ENCODE results near the gene PPARGC1A.

PPARGC1A gene

GRCh38 chr4:23828779-23829178, 61.1 kb downstream of the PPARGC1A start:
- no peak overlapping the region for H3K27ac ChIP-seq (ENCODE audit: low read length)

GRCh38 chr4:23828020-23828715, 61.7 kb downstream of the PPARGC1A start:
- Histone ChIP-seq H3K27me3 (ENCODE audit: low read depth, low read length) (no peaks in the 10 kb centered on the region), H3K9me3 (ENCODE audit: control insufficient read depth in 1 of 2, low read length in 2 of 2) (no peaks in the 10 kb centered on the region), H3K36me3 (ENCODE audit: control insufficient read depth in 1 of 2, insufficient read depth in 2 of 2, low read length in 2 of 2) (peaks cover 0 to 4% of the 10 kb centered on the region in 2 donors), H3K27ac (ENCODE audit: low read length) (no peak overlapping the region), H3K4me1 (ENCODE audit: control insufficient read depth in 1 of 2, insufficient read depth in 2 of 2, low read length in 2 of 2) (no peaks in the 10 kb centered on the region), H3K4me3 (ENCODE audit: low read depth in 1 of 2, low read length in 2 of 2) (no peak overlapping the region)

More at GRCh38 chr4:23828779-23829178, 61.1 kb downstream of the PPARGC1A start:
- no peak overlapping the region for H3K4me3 ChIP-seq (ENCODE audit: low read depth in 1 of 2, low read length in 2 of 2)
- H3K9me3 ChIP-seq (ENCODE audit: control insufficient read depth in 1 of 2, low read length in 2 of 2): no peaks in the 10 kb centered on the region
- peaks cover 0 to 4% of the 10 kb centered on the region in 2 donors for H3K36me3 ChIP-seq (ENCODE audit: control insufficient read depth in 1 of 2, insufficient read depth in 2 of 2, low read length in 2 of 2)
- no peaks in the 10 kb centered on the region for H3K27me3 ChIP-seq (ENCODE audit: low read depth, low read length)
- no peaks in the 10 kb centered on the region for H3K4me1 ChIP-seq (ENCODE audit: control insufficient read depth in 1 of 2, insufficient read depth in 2 of 2, low read length in 2 of 2)

- H3K27ac ChIP-seq (ENCODE audit: low read length): no peak overlapping the region
- H3K9me3 ChIP-seq (ENCODE audit: control insufficient read depth in 1 of 2, low read length in 2 of 2): no peaks in the 10 kb centered on the region
- H3K36me3 ChIP-seq (ENCODE audit: control insufficient read depth in 1 of 2, insufficient read depth in 2 of 2, low read length in 2 of 2): no peaks in the 10 kb centered on the region
- H3K4me1 ChIP-seq (ENCODE audit: control insufficient read depth in 1 of 2, insufficient read depth in 2 of 2, low read length in 2 of 2): peaks cover 0 to 12% of the 10 kb centered on the region in 2 donors
- H3K27me3 ChIP-seq (ENCODE audit: low read depth, low read length): no peaks in the 10 kb centered on the region
- no peak overlapping the region for H3K4me3 ChIP-seq (ENCODE audit: low read depth in 1 of 2, low read length in 2 of 2)
These were observed 67.7 kb downstream of the PPARGC1A start for GRCh38 chr4:23822181-23822580.

- Histone ChIP-seq H3K4me3 (ENCODE audit: low read depth in 1 of 2, low read length in 2 of 2) (no peak overlapping the region), H3K27ac (ENCODE audit: low read length) (peak overlapping the region; percentile 8), H3K36me3 (ENCODE audit: control insufficient read depth in 1 of 2, insufficient read depth in 2 of 2, low read length in 2 of 2) (peaks cover 0 to 3% of the 10 kb centered on the region in 2 donors), H3K9me3 (ENCODE audit: control insufficient read depth in 1 of 2, low read length in 2 of 2) (no peaks in the 10 kb centered on the region), H3K4me1 (ENCODE audit: control insufficient read depth in 1 of 2, insufficient read depth in 2 of 2, low read length in 2 of 2) (peaks cover 0 to 12% of the 10 kb centered on the region in 2 donors), H3K27me3 (ENCODE audit: low read depth, low read length) (no peaks in the 10 kb centered on the region)
These were observed 70.8 kb downstream of the PPARGC1A start for GRCh38 chr4:23819041-23819511.

GRCh38 chr4:23818097-23818885, 71.6 kb downstream of the PPARGC1A start:
- H3K4me1 ChIP-seq (ENCODE audit: control insufficient read depth in 1 of 2, insufficient read depth in 2 of 2, low read length in 2 of 2): peaks cover 0 to 12% of the 10 kb centered on the region in 2 donors
- H3K27ac ChIP-seq (ENCODE audit: low read length): no peak overlapping the region
- H3K9me3 ChIP-seq (ENCODE audit: control insufficient read depth in 1 of 2, low read length in 2 of 2): no peaks in the 10 kb centered on the region
- H3K4me3 ChIP-seq (ENCODE audit: low read depth in 1 of 2, low read length in 2 of 2): no peak overlapping the region
- no peaks in the 10 kb centered on the region for H3K27me3 ChIP-seq (ENCODE audit: low read depth, low read length)
- H3K36me3 ChIP-seq (ENCODE audit: control insufficient read depth in 1 of 2, insufficient read depth in 2 of 2, low read length in 2 of 2): peaks cover 0 to 10% of the 10 kb centered on the region in 2 donors

- Histone ChIP-seq H3K4me1 (ENCODE audit: control insufficient read depth in 1 of 2, insufficient read depth in 2 of 2, low read length in 2 of 2) (peaks cover 0 to 12% of the 10 kb centered on the region in 2 donors), H3K9me3 (ENCODE audit: control insufficient read depth in 1 of 2, low read length in 2 of 2) (no peaks in the 10 kb centered on the region), H3K27me3 (ENCODE audit: low read depth, low read length) (no peaks in the 10 kb centered on the region), H3K27ac (ENCODE audit: low read length) (no peak overlapping the region), H3K36me3 (ENCODE audit: control insufficient read depth in 1 of 2, insufficient read depth in 2 of 2, low read length in 2 of 2) (peaks cover 0 to 22% of the 10 kb centered on the region in 2 donors), H3K4me3 (ENCODE audit: low read depth in 1 of 2, low read length in 2 of 2) (no peak overlapping the region)
These were observed 74.7 kb downstream of the PPARGC1A start for GRCh38 chr4:23814996-23815660.

GRCh38 chr4:23814587-23814986, 75.3 kb downstream of the PPARGC1A start:
- Histone ChIP-seq H3K9me3 (ENCODE audit: control insufficient read depth in 1 of 2, low read length in 2 of 2) (no peaks in the 10 kb centered on the region), H3K27ac (ENCODE audit: low read length) (no peak overlapping the region), H3K36me3 (ENCODE audit: control insufficient read depth in 1 of 2, insufficient read depth in 2 of 2, low read length in 2 of 2) (peaks cover 0 to 22% of the 10 kb centered on the region in 2 donors), H3K4me1 (ENCODE audit: control insufficient read depth in 1 of 2, insufficient read depth in 2 of 2, low read length in 2 of 2) (peaks cover 0 to 12% of the 10 kb centered on the region in 2 donors), H3K4me3 (ENCODE audit: low read depth in 1 of 2, low read length in 2 of 2) (no peak overlapping the region), H3K27me3 (ENCODE audit: low read depth, low read length) (no peaks in the 10 kb centered on the region)

- no peak overlapping the region for H3K27ac ChIP-seq (ENCODE audit: low read length)
- H3K4me1 ChIP-seq (ENCODE audit: control insufficient read depth in 1 of 2, insufficient read depth in 2 of 2, low read length in 2 of 2): no peaks in the 10 kb centered on the region
- no peaks in the 10 kb centered on the region for H3K27me3 ChIP-seq (ENCODE audit: low read depth, low read length)
- no peaks in the 10 kb centered on the region for H3K9me3 ChIP-seq (ENCODE audit: control insufficient read depth in 1 of 2, low read length in 2 of 2)
- H3K36me3 ChIP-seq (ENCODE audit: control insufficient read depth in 1 of 2, insufficient read depth in 2 of 2, low read length in 2 of 2): peaks cover 0 to 22% of the 10 kb centered on the region in 2 donors
- no peak overlapping the region for H3K4me3 ChIP-seq (ENCODE audit: low read depth in 1 of 2, low read length in 2 of 2)
These were observed 78.7 kb downstream of the PPARGC1A start for GRCh38 chr4:23811161-23811560.

GRCh38 chr4:23805450-23805851, 84.4 kb downstream of the PPARGC1A start:
- H3K27ac ChIP-seq (ENCODE audit: low read length): no peak overlapping the region
- no peaks in the 10 kb centered on the region for H3K4me1 ChIP-seq (ENCODE audit: control insufficient read depth in 1 of 2, insufficient read depth in 2 of 2, low read length in 2 of 2)
- no peaks in the 10 kb centered on the region for H3K27me3 ChIP-seq (ENCODE audit: low read depth, low read length)
- no peak overlapping the region for H3K4me3 ChIP-seq (ENCODE audit: low read depth in 1 of 2, low read length in 2 of 2)
- no peaks in the 10 kb centered on the region for H3K9me3 ChIP-seq (ENCODE audit: control insufficient read depth in 1 of 2, low read length in 2 of 2)
- peaks cover 4% of the 10 kb centered on the region in 2 donors for H3K36me3 ChIP-seq (ENCODE audit: control insufficient read depth in 1 of 2, insufficient read depth in 2 of 2, low read length in 2 of 2)

- Histone ChIP-seq H3K4me1 (ENCODE audit: control insufficient read depth in 1 of 2, insufficient read depth in 2 of 2, low read length in 2 of 2) (peaks cover 0 to 4% of the 10 kb centered on the region in 2 donors), H3K36me3 (ENCODE audit: control insufficient read depth in 1 of 2, insufficient read depth in 2 of 2, low read length in 2 of 2) (peaks cover 0 to 6% of the 10 kb centered on the region in 2 donors), H3K9me3 (ENCODE audit: control insufficient read depth in 1 of 2, low read length in 2 of 2) (no peaks in the 10 kb centered on the region), H3K27ac (ENCODE audit: low read length) (no peak overlapping the region), H3K27me3 (ENCODE audit: low read depth, low read length) (no peaks in the 10 kb centered on the region), H3K4me3 (ENCODE audit: low read depth in 1 of 2, low read length in 2 of 2) (no peak overlapping the region)
These were observed 100.1 kb downstream of the PPARGC1A start for GRCh38 chr4:23789762-23790161.

- Histone ChIP-seq H3K4me1 (ENCODE audit: control insufficient read depth in 1 of 2, insufficient read depth in 2 of 2, low read length in 2 of 2) (peaks cover 0 to 4% of the 10 kb centered on the region in 2 donors), H3K9me3 (ENCODE audit: control insufficient read depth in 1 of 2, low read length in 2 of 2) (no peaks in the 10 kb centered on the region), H3K27me3 (ENCODE audit: low read depth, low read length) (no peaks in the 10 kb centered on the region), H3K4me3 (ENCODE audit: low read depth in 1 of 2, low read length in 2 of 2) (no peak overlapping the region), H3K36me3 (ENCODE audit: control insufficient read depth in 1 of 2, insufficient read depth in 2 of 2, low read length in 2 of 2) (peaks cover 0 to 4% of the 10 kb centered on the region in 2 donors), H3K27ac (ENCODE audit: low read length) (no peak overlapping the region)
These were observed 101.4 kb downstream of the PPARGC1A start for GRCh38 chr4:23788460-23788859.

All from muscle layer of duodenum (tissue), 2 donors.